A673 (cell line): ENCODE measurements around the gene POMGNT2.

Source experiments
- EZH2 ChIP-seq: fragments of 200-600 bp; sonication (generic); IDR thresholded peaks from 2 replicates; pipeline ENCODE4 v1.6.1; 2017; ENCODE audit warnings: borderline replicate concordance, low read depth, mild to moderate bottlenecking, mixed read lengths, antibody characterized with exemption, low read length; ENCODE audit not compliant: poor library complexity, severe bottlenecking
- TF ChIP-seq, protein P1 (sequence below): fragments of 300-800, 200-600 bp; sonication (generic); conservative IDR thresholded peaks from 2 replicates; pipeline ENCODE4 v1.5.1; 2017; ENCODE audit warnings: low read depth, mild to moderate bottlenecking, antibody characterized with exemption, low read length, moderate library complexity, mixed read lengths

DNA sequence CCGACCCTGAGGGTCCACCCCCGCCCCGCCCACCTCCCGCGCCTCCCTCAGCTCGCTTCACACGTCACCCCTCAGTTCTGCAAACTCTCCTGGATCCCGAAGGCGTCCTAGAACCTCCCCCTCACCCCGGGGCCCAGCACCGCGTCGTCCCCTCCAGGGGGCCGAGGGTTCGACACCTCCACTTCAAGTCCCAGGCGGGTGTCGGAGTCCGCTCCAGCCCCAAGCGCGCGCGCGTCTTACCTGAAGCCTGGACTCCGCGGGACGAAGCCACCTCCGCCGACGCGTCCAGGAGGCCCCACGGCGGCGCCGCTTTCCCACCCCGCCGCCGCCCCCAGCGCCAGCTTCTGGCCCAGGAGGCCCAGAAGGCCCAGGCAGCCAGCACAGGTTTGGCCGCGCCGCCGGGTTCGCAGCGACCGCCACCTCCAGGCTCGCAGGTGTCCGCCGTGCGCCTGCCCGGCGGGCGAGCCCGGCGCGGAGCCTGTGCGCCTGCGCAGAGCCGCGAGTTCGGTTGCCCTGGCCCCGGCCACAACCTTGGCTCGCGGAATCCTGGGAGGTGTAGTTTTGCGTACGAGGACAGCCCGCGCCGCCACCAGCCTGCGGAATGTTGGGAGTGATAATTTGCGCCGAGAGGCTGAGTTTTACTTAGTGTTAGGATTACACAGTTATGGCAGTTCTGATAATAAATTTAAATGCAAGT, at the start of gene POMGNT2:
- TF ChIP-seq, protein P1, sequence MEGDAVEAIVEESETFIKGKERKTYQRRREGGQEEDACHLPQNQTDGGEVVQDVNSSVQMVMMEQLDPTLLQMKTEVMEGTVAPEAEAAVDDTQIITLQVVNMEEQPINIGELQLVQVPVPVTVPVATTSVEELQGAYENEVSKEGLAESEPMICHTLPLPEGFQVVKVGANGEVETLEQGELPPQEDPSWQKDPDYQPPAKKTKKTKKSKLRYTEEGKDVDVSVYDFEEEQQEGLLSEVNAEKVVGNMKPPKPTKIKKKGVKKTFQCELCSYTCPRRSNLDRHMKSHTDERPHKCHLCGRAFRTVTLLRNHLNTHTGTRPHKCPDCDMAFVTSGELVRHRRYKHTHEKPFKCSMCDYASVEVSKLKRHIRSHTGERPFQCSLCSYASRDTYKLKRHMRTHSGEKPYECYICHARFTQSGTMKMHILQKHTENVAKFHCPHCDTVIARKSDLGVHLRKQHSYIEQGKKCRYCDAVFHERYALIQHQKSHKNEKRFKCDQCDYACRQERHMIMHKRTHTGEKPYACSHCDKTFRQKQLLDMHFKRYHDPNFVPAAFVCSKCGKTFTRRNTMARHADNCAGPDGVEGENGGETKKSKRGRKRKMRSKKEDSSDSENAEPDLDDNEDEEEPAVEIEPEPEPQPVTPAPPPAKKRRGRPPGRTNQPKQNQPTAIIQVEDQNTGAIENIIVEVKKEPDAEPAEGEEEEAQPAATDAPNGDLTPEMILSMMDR = no peak
- no peak for TF ChIP-seq EZH2
